ENCODE data around the gene ZSCAN25. TPM values are rescaled to one million over a fixed set of nuclear protein-coding genes. Genes with fewer than 3 reads are reported as not detected.
"Not testable (repeated sequence)": the region's sequence is repeated elsewhere in the genome, so short reads cannot be mapped to it uniquely, and the experiment has no call there.

ZSCAN25 gene
- total and polyA plus RNA-seq, 4 donors = 2.1 to 22.5 (median 11.8) TPM

GRCh38 chr7:99631295-99632109, 14.8 kb downstream of the ZSCAN25 start:
- ATAC-seq (ENCODE audit: low FRiP score) = no peak
- H3K27me3 ChIP-seq (ENCODE audit: control insufficient read depth in 1 of 2, insufficient read depth in 2 of 2, low read length in 1 of 2) = no peaks in the 10 kb centered on the region
- no peak overlapping the region for H3K27ac ChIP-seq (ENCODE audit: low read depth in 1 of 2, low read length in 2 of 2)
- DNase-seq = no peak
- no peaks in the 10 kb centered on the region for H3K9me3 ChIP-seq (ENCODE audit: control insufficient read depth, low read length)
- 41 to 42% methylated on average over 9 of the region's 9 CpGs for WGBS, 2 donors
- H3K4me1 ChIP-seq (ENCODE audit: control insufficient read depth in 1 of 2, insufficient read depth in 2 of 2, low read length in 2 of 2) = no peaks in the 10 kb centered on the region
- peaks cover 0 to 12% of the 10 kb centered on the region in 2 donors for H3K36me3 ChIP-seq (ENCODE audit: control insufficient read depth in 1 of 2, insufficient read depth in 2 of 2, low read length in 1 of 2)
- intact Hi-C loops (cut with DNase I) = no loop called here
- H3K4me3 ChIP-seq (ENCODE audit: low read length in 2 of 2) = no peak overlapping the region

DNA sequence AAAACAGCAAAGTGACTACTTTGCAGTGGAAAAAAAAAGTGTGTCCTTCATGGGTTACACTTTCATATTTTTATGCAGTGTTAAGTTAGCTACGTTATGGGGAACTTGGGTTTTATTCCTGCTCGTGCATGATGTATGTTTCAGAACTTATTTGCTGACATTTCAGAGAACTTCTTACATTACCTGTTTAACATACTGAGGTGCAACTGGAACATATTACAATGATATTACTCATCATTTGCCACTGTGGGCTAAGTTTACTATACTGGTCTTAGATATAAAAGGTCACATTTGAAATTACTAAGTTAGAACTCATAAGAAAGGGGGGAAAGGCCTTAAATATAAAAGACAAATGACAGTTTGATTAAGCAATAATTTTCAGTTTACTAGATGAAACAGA, 20.7 kb downstream of the ZSCAN25 start:
- WGBS, 2 donors = 77 to 80% methylated on average over 2 of the region's 2 CpGs
- H3K27ac ChIP-seq (ENCODE audit: low read depth in 1 of 2, low read length in 2 of 2); H3K27me3 ChIP-seq (ENCODE audit: control insufficient read depth in 1 of 2, insufficient read depth in 2 of 2, low read length in 1 of 2); H3K4me3 ChIP-seq (ENCODE audit: low read length in 2 of 2); ATAC-seq (ENCODE audit: low FRiP score); intact Hi-C loops (cut with DNase I); H3K4me1 ChIP-seq (ENCODE audit: control insufficient read depth in 1 of 2, insufficient read depth in 2 of 2, low read length in 2 of 2); H3K36me3 ChIP-seq (ENCODE audit: control insufficient read depth in 1 of 2, insufficient read depth in 2 of 2, low read length in 1 of 2); DNase-seq; H3K9me3 ChIP-seq (ENCODE audit: control insufficient read depth, low read length): not testable (repeated sequence)

- DNase-seq (no peak), ATAC-seq (ENCODE audit: low FRiP score) (no peak)
- Histone ChIP-seq H3K9me3 (ENCODE audit: control insufficient read depth, low read length) (no peaks in the 10 kb centered on the region), H3K4me3 (ENCODE audit: low read length in 2 of 2) (no peak overlapping the region), H3K27ac (ENCODE audit: low read depth in 1 of 2, low read length in 2 of 2) (no peak overlapping the region), H3K27me3 (ENCODE audit: control insufficient read depth in 1 of 2, insufficient read depth in 2 of 2, low read length in 1 of 2) (no peaks in the 10 kb centered on the region), H3K4me1 (ENCODE audit: control insufficient read depth in 1 of 2, insufficient read depth in 2 of 2, low read length in 2 of 2) (no peaks in the 10 kb centered on the region), H3K36me3 (ENCODE audit: control insufficient read depth in 1 of 2, insufficient read depth in 2 of 2, low read length in 1 of 2) (no peaks in the 10 kb centered on the region)
- intact Hi-C loops (cut with DNase I) = no loop called here
- WGBS, 2 donors = 90 to 93% methylated on average over 23 of the region's 23 CpGs
These were observed 22.0 kb downstream of the ZSCAN25 start for GRCh38 chr7:99638731-99639130.

DNA sequence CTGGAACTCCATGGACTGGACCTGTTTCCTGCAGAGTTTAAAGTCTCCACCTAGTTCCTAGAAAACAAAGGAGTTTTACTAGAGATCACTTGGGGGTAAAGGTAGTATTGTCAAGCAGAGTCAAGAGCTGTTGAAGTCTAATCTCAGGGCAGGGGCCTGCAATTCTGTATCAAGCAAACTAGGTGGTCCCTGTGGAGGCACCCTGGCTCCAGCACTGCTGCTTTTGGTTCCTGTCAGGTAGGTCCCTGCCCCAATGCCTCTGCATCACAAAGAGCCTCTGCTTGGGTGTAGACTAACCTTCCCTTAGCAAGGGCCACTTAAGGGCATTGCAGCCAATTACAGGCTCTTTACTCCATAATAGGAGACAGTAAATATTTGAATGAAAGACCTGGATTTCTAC, 22.5 kb downstream of the ZSCAN25 start:
- no peak for DNase-seq
- Histone ChIP-seq H3K4me3 (ENCODE audit: low read length in 2 of 2) (no peak overlapping the region), H3K27me3 (ENCODE audit: control insufficient read depth in 1 of 2, insufficient read depth in 2 of 2, low read length in 1 of 2) (no peaks in the 10 kb centered on the region), H3K9me3 (ENCODE audit: control insufficient read depth, low read length) (no peaks in the 10 kb centered on the region), H3K36me3 (ENCODE audit: control insufficient read depth in 1 of 2, insufficient read depth in 2 of 2, low read length in 1 of 2) (no peaks in the 10 kb centered on the region), H3K4me1 (ENCODE audit: control insufficient read depth in 1 of 2, insufficient read depth in 2 of 2, low read length in 2 of 2) (no peaks in the 10 kb centered on the region), H3K27ac (ENCODE audit: low read depth in 1 of 2, low read length in 2 of 2) (no peak overlapping the region)
- ATAC-seq (ENCODE audit: low FRiP score) = no peak
- intact Hi-C loops (cut with DNase I) = no loop called here

GRCh38 chr7:99642027-99642426, 25.3 kb downstream of the ZSCAN25 start:
- 95 to 100% methylated on average over 1 of the region's 1 CpG for WGBS, 2 donors
- Histone ChIP-seq H3K36me3 (ENCODE audit: control insufficient read depth in 1 of 2, insufficient read depth in 2 of 2, low read length in 1 of 2) (no peaks in the 10 kb centered on the region), H3K4me1 (ENCODE audit: control insufficient read depth in 1 of 2, insufficient read depth in 2 of 2, low read length in 2 of 2) (no peaks in the 10 kb centered on the region), H3K27me3 (ENCODE audit: control insufficient read depth in 1 of 2, insufficient read depth in 2 of 2, low read length in 1 of 2) (no peaks in the 10 kb centered on the region), H3K9me3 (ENCODE audit: control insufficient read depth, low read length) (no peaks in the 10 kb centered on the region), H3K27ac (ENCODE audit: low read depth in 1 of 2, low read length in 2 of 2) (no peak overlapping the region), H3K4me3 (ENCODE audit: low read length in 2 of 2) (no peak overlapping the region)
- no peak for DNase-seq
- no peak for ATAC-seq (ENCODE audit: low FRiP score)
- intact Hi-C loops (cut with DNase I) = no loop called here

DNA sequence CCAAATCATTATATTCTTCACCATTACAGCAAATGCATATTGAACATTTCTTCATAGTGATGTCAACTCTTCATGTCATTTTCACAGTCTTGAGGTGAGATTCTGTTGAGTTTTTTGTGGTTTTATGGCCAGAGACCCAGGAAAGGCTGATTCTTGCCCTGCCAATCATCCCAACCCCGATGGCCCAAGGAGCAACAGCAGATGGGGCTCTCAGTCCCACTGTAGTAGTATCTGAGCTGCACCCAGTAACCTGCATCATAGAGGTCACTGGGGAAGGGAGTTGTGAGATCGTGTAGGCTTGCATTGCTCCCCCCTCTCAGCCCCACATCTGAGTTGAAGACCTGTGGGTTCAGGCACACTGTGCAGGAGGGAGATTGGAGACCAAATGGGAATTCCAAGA, 26.7 kb downstream of the ZSCAN25 start:
- Histone ChIP-seq H3K9me3 (ENCODE audit: control insufficient read depth, low read length) (no peaks in the 10 kb centered on the region), H3K4me1 (ENCODE audit: control insufficient read depth in 1 of 2, insufficient read depth in 2 of 2, low read length in 2 of 2) (no peaks in the 10 kb centered on the region), H3K36me3 (ENCODE audit: control insufficient read depth in 1 of 2, insufficient read depth in 2 of 2, low read length in 1 of 2) (no peaks in the 10 kb centered on the region), H3K4me3 (ENCODE audit: low read length in 2 of 2) (no peak overlapping the region), H3K27me3 (ENCODE audit: control insufficient read depth in 1 of 2, insufficient read depth in 2 of 2, low read length in 1 of 2) (no peaks in the 10 kb centered on the region), H3K27ac (ENCODE audit: low read depth in 1 of 2, low read length in 2 of 2) (no peak overlapping the region)
- WGBS, 2 donors = 83 to 90% methylated on average over 2 of the region's 2 CpGs
- DNase-seq (no peak), ATAC-seq (ENCODE audit: low FRiP score) (no peak)
- intact Hi-C loops (cut with DNase I) = no loop called here

GRCh38 chr7:99644431-99644830, 27.7 kb downstream of the ZSCAN25 start:
- ATAC-seq (ENCODE audit: low FRiP score) (no peak), DNase-seq (no peak)
- 92 to 95% methylated on average over 3 of the region's 3 CpGs for WGBS, 2 donors
- Histone ChIP-seq H3K9me3 (ENCODE audit: control insufficient read depth, low read length) (no peaks in the 10 kb centered on the region), H3K27me3 (ENCODE audit: control insufficient read depth in 1 of 2, insufficient read depth in 2 of 2, low read length in 1 of 2) (no peaks in the 10 kb centered on the region), H3K36me3 (ENCODE audit: control insufficient read depth in 1 of 2, insufficient read depth in 2 of 2, low read length in 1 of 2) (no peaks in the 10 kb centered on the region), H3K4me1 (ENCODE audit: control insufficient read depth in 1 of 2, insufficient read depth in 2 of 2, low read length in 2 of 2) (no peaks in the 10 kb centered on the region), H3K4me3 (ENCODE audit: low read length in 2 of 2) (no peak overlapping the region), H3K27ac (ENCODE audit: low read depth in 1 of 2, low read length in 2 of 2) (no peak overlapping the region)
- intact Hi-C loops (cut with DNase I) = no loop called here

DNA sequence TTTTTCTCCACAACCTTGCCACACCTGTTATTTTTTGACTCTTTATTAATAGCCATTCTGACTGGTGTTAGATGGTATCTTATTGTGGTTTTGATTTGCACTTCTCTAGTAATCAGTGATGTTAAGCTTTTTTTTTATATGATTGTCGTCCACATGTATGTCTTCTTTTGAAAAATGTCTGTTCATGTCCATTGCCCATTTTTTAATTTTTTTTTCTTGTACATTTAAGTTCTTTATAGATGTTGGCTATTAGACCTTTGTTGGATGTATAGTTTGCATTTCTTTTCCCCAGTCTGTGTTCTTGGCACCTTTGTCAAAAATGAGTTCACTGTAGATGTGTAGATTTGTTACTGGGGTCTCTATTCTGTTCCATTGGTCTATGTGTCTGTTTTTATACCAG, 28.8 kb downstream of the ZSCAN25 start:
- no peaks in the 10 kb centered on the region for H3K36me3 ChIP-seq (ENCODE audit: control insufficient read depth in 1 of 2, insufficient read depth in 2 of 2, low read length in 1 of 2)
- intact Hi-C loops (cut with DNase I) = no loop called here
- no peaks in the 10 kb centered on the region for H3K9me3 ChIP-seq (ENCODE audit: control insufficient read depth, low read length)
- DNase-seq (no peak), ATAC-seq (ENCODE audit: low FRiP score) (no peak)
- no peak overlapping the region for H3K27ac ChIP-seq (ENCODE audit: low read depth in 1 of 2, low read length in 2 of 2)
- no peak overlapping the region for H3K4me3 ChIP-seq (ENCODE audit: low read length in 2 of 2)
- no peaks in the 10 kb centered on the region for H3K4me1 ChIP-seq (ENCODE audit: control insufficient read depth in 1 of 2, insufficient read depth in 2 of 2, low read length in 2 of 2)
- no peaks in the 10 kb centered on the region for H3K27me3 ChIP-seq (ENCODE audit: control insufficient read depth in 1 of 2, insufficient read depth in 2 of 2, low read length in 1 of 2)
- WGBS, 2 donors = 96 to 100% methylated on average over 1 of the region's 1 CpG

- no peaks in the 10 kb centered on the region for H3K4me1 ChIP-seq (ENCODE audit: control insufficient read depth in 1 of 2, insufficient read depth in 2 of 2, low read length in 2 of 2)
- no peak for ATAC-seq (ENCODE audit: low FRiP score)
- peaks cover 0 to 3% of the 10 kb centered on the region in 2 donors for H3K36me3 ChIP-seq (ENCODE audit: control insufficient read depth in 1 of 2, insufficient read depth in 2 of 2, low read length in 1 of 2)
- no peaks in the 10 kb centered on the region for H3K27me3 ChIP-seq (ENCODE audit: control insufficient read depth in 1 of 2, insufficient read depth in 2 of 2, low read length in 1 of 2)
- no peak overlapping the region for H3K4me3 ChIP-seq (ENCODE audit: low read length in 2 of 2)
- intact Hi-C loops (cut with DNase I) = no loop called here
- 94% methylated on average over 2 of the region's 2 CpGs for WGBS, 2 donors
- H3K9me3 ChIP-seq (ENCODE audit: control insufficient read depth, low read length) = no peaks in the 10 kb centered on the region
- DNase-seq = no peak
- no peak overlapping the region for H3K27ac ChIP-seq (ENCODE audit: low read depth in 1 of 2, low read length in 2 of 2)
These were observed 32.1 kb downstream of the ZSCAN25 start for GRCh38 chr7:99648843-99649242.

Measured in aorta (tissue), 5 donors.